Heart left ventricle (tissue), 16 donors: Measurements from ENCODE around the gene NUP160. TPM values are rescaled to one million over a fixed set of nuclear protein-coding genes. Genes with fewer than 3 reads are reported as not detected.

ENCODE experiments used
- ATAC-seq, 4 donors: fragments of 200-7000 bp; cut with Tn5 transposase; one replicate each; pipeline ENCODE4 v1.9.1; 2020 to 2022; ENCODE audit warnings: moderate library complexity in 4 of 4, mild to moderate bottlenecking in 3 of 4, moderate number of reproducible peaks in 1 of 4
- DNase-seq, 5 donors: peaks; one replicate each; pipeline ENCODE4 v3.0.0-alpha.2; 2020
- H3K27ac ChIP-seq, 12 donors: fragments of 200-600 bp; sonication (generic) in 4 of 12; one replicate each; pipeline versions ENCODE4 v1.5.0 to v1.8.0; 2016 to 2022; ENCODE audit warnings: mild to moderate bottlenecking in 2 of 12
- H3K27me3 ChIP-seq, 9 donors: fragments of 200-600 bp; sonication (generic) in 2 of 9; one replicate each; pipeline versions ENCODE4 v1.5.1 to v1.8.0; 2016 to 2022; ENCODE audit warnings: mild to moderate bottlenecking in 3 of 9
- H3K36me3 ChIP-seq, 9 donors: fragments of 200-600 bp; sonication (generic) in 2 of 9; one replicate each; pipeline versions ENCODE4 v1.5.0 to v1.8.0; 2018 to 2022; ENCODE audit warnings: mild to moderate bottlenecking in 2 of 9
- H3K4me1 ChIP-seq, 12 donors: fragments of 200-600 bp; sonication (generic) in 4 of 12; one replicate each; pipeline versions ENCODE4 v1.5.0 to v1.8.0; 2016 to 2022; ENCODE audit warnings: mild to moderate bottlenecking in 3 of 12
- H3K4me3 ChIP-seq, 12 donors: fragments of 200-600 bp; sonication (generic) in 4 of 12; one replicate each; pipeline versions ENCODE4 v1.5.0 to v1.8.0; 2017 to 2022; ENCODE audit warnings: mild to moderate bottlenecking in 9 of 12, moderate library complexity in 4 of 12
- H3K9me3 ChIP-seq, 12 donors: fragments of 200-600 bp; sonication (generic) in 4 of 12; one replicate each; pipeline versions ENCODE4 v1.5.0 to v1.8.0; 2016 to 2022; ENCODE audit warnings: mild to moderate bottlenecking in 1 of 12
- POLR2A ChIP-seq, 2 donors: fragments of 450-650 bp; IDR thresholded peaks; one replicate each; pipeline ENCODE4 v1.6.1; 2017; ENCODE audit warnings: antibody characterized with exemption in 2 of 2, mild to moderate bottlenecking in 2 of 2, moderate library complexity in 2 of 2
- WGBS, 4 donors: extraction: QIAGEN DNeasy Blood & Tissue Kit in 2 of 4; methylation state at CpG; one replicate each; pipeline versions ENCODE4 v1.1.5 to v1.1.7; 2013 to 2018; 5-methylcytosine and 5-hydroxymethylcytosine counted together
- intact Hi-C, 10 donors: fragments of 100-400 bp; cut with DNase I; formaldehyde crosslinking; loops; one replicate each; pipeline versions ENCODE4 v1.11.1 to v1.14.2; 2022
- polyA plus RNA-seq, 2 donors: library from polyadenylated mRNA; stranded (reverse); fragments of 200-250 nt; gene quantifications; one replicate each; pipeline ENCODE4 v1.2.3, GENCODE V29; 2013
- total RNA-seq, 9 donors: library from RNA; depleted of rRNA in 2 of 9; stranded (reverse); fragments of >200 nt in 2 of 9; fragmentation: NEBNext Ultra II Directional in 3 of 9; extraction: Animal tissue kit (Norgen Biotek cat#: 25700) in 3 of 9; gene quantifications; one replicate each; pipeline versions ENCODE4 v1.1.0 to v1.2.4, GENCODE V29; 2016 to 2023
- TF ChIP-seq, protein P1 (sequence below), 12 donors: fragments of 200-600 bp; sonication (generic) in 4 of 12; IDR thresholded peaks; one replicate each; pipeline versions ENCODE4 v1.5.0 to v1.8.0; 2018 to 2022; ENCODE audit warnings: antibody characterized with exemption in 12 of 12, mild to moderate bottlenecking in 5 of 12
- donor health status: ischemic (EF 13 %, LVEDD 7.1; RV severe dilation, severe dysfunction).
- donor health status: healthy with polysubstance abuse.
- donor health status: DM: no; HTN: yes; CAD: no.
- donor health status: DM: no; HTN: no; CAD: no.
- donor health status: ischemic (EF 25% LVEDD 6.9; RV normal size, moderate dysfunction).
- donor health status: ischemic (EF 25% LVEDD 5.7; RV mildly dilated, moderate dysfunction).
- donor health status: healthy.
- donor health status: DM: yes; HTN: yes; CAD: no.
- donor health status: ischemic (EF 35%, LVEDD 5.7; RV mildly dilated, moderate dysfunction).
- donor health status: nonischemic (EF 11% LVEDD 7.7; RV severe dilation, severe dysfunction).
- donor health status: DM: yes; HTN: yes; CAD: no.
- donor health status: PGD.
- donor health status: ischemic (EF 29% LVEDD 5.4; RV normal size, mild dysfunction).
- donor health status: nonischemic (EF 23%, LVEDD 6.1; RV moderate dilation, normal function).

The NUP160 gene
- total and polyA plus RNA-seq, 11 donors, result 9.4 to 19.7 (median 13.7) TPM

DNA sequence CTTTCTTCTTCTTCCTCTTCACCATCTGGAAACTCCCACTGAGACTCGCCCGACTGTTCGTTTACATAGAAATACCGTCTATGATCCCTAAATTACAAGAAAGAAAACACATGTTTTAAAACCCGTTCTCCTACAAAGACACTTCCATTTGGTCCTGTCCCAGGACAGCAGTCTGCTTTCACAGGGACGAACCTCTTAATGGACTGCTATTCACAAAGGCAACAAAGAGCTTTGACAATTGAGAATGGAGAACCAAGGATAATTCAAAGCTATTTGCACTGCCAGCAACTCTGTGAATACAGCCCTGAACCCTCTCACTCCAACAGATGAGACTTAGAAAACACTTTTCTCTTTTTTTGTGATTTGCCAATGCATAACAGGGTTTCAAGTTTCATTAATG, 116.7 kb downstream of the NUP160 start:
- Histone ChIP-seq H3K27ac (no peak overlapping the region), H3K27me3 (no peaks in the 10 kb centered on the region), H3K9me3 (no peaks in the 10 kb centered on the region), H3K4me1 (no peaks in the 10 kb centered on the region), H3K4me3 (no peak overlapping the region), H3K36me3 (peaks cover 2 to 100% (median 100%) of the 10 kb centered on the region in 9 donors)
- TF ChIP-seq POLR2A (IDR thresholded peaks at IDR 0.05), result no peak
- TF ChIP-seq, protein P1, sequence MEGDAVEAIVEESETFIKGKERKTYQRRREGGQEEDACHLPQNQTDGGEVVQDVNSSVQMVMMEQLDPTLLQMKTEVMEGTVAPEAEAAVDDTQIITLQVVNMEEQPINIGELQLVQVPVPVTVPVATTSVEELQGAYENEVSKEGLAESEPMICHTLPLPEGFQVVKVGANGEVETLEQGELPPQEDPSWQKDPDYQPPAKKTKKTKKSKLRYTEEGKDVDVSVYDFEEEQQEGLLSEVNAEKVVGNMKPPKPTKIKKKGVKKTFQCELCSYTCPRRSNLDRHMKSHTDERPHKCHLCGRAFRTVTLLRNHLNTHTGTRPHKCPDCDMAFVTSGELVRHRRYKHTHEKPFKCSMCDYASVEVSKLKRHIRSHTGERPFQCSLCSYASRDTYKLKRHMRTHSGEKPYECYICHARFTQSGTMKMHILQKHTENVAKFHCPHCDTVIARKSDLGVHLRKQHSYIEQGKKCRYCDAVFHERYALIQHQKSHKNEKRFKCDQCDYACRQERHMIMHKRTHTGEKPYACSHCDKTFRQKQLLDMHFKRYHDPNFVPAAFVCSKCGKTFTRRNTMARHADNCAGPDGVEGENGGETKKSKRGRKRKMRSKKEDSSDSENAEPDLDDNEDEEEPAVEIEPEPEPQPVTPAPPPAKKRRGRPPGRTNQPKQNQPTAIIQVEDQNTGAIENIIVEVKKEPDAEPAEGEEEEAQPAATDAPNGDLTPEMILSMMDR (IDR thresholded peaks at IDR 0.05), result no peak
- DNase-seq (no peak), ATAC-seq (no peak)
- WGBS, 4 donors, result 82 to 89% (median 85%) methylated on average over 6 of the region's 6 CpGs
- intact Hi-C loops, result loop anchor here in 1 of 10 donors (10.0 kb wide), 1 partner anchor 83 kb away; no protein-coding TSS in a partner anchor

Other genes with a start within 250 kb of the NUP160 start
- gene MTCH2, start 205.8 kb downstream of the NUP160 start, total RNA-seq, result 100 to 1,000 TPM in 5 of 9 donors, 10 to 100 TPM in 4; 38.2 to 135 (median 102) TPM
- 10 to 100 TPM; 41.2 to 95.9 TPM for gene MTCH2, start 205.8 kb downstream of the NUP160 start, polyA plus RNA-seq
- 1 to 10 TPM in 1 of 9 donors, under 1 TPM in 2, not detected in 6; 0.37 to 1.4 (median 0.40) TPM for gene AGBL2, start 133.0 kb downstream of the NUP160 start, total RNA-seq
- under 1 TPM; 0.03 to 0.19 TPM for gene AGBL2, start 133.0 kb downstream of the NUP160 start, polyA plus RNA-seq
- gene FNBP4, start 81.0 kb downstream of the NUP160 start, total RNA-seq, result 10 to 100 TPM; 24.4 to 56.9 (median 42.5) TPM
- gene FNBP4, start 81.0 kb downstream of the NUP160 start, polyA plus RNA-seq, result 10 to 100 TPM; 20.1 to 41.6 TPM
- gene PTPRJ, start 132.2 kb upstream of the NUP160 start, total RNA-seq, result 10 to 100 TPM in 3 of 9 donors, 1 to 10 TPM in 6; 5.5 to 39.0 (median 6.9) TPM
- gene PTPRJ, start 132.2 kb upstream of the NUP160 start, polyA plus RNA-seq, result 1 to 10 TPM; 1.2 to 1.5 TPM